ENCODE data around the gene TAC3.
"Not testable (repeated sequence)": the region's sequence is repeated elsewhere in the genome, so short reads cannot be mapped to it uniquely, and the experiment has no call there.

TAC3 gene

DNA sequence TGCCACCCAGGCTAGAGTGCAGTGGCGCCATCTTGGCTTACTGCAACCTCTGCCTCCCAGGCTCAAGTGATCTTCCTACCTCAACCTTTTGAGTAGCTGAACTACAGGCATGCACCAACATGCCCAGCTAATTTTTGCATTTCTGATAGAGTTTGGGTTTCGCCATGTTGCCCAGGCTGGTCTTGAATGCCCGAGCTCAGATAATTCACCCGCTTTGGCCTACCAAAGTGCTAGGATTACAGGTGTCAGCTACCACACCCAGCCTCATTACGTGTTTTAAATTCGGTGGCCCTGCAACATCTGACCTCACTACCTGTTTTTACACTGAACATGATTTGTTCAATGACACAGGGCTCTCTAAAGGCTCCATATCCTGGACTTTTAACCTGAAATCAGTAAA lies 36.1 kb downstream of the TAC3 start:
- no peak for DNase-seq

DNA sequence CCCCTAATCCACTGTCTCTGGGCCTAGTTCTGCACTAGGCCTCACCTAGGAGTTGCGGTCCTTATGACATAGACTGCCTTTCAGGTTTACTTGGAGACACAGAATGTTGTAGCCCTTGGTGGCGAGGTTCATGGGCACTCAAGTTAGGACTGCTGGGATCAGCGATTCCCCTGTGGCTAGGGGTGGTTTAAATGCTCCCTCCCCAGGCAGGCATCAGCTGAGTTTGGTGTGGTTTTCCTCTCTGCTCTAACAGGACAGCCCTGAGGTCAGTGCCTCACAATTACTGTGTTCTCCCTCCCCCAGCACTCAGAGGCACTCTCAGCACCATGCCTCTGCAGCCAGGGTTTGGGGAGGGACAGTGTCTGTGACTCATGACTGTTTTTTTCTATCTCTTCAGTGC lies 36.7 kb downstream of the TAC3 start:
- DNase-seq = no peak

DNA sequence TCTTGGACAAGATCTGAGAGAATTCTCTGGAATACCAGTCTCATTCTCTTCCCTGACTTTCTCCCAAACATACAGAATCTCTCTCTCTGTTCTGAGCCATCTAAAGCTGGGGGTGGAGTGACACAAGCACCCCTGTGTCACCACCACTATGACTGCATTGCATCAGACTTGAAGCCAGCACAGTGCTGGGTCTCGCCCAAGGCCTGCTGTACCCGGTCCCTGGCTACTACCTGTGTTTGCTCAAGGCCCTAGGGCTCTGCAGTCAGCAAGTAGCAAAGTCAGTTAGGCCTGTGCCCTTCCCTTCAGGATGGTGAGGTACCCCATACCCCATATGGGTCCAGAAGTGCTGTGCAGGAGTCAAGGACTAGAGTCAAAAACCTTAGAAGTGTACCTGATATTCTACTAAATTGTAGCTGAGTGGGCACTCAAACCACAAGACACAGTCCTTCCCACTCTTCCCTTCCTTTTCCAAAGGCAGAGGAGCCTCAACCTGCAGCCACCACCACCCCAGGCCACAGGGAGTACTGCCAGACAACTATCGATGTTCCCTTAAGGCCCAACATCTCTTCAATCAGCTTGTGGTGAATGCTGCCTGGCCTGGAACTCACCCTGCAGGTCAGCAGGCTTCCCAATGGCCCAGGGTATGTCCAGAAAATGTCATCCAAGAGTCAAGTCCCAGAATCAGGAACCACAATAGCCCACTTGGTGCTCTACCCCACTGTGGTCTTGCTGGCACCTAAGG lies 37.8 kb downstream of the TAC3 start:
- DNase-seq = no peak

- not testable (repeated sequence) for DNase-seq
Observed at GRCh38 chr12:56977361-56977760, 39.0 kb downstream of the TAC3 start.

DNA sequence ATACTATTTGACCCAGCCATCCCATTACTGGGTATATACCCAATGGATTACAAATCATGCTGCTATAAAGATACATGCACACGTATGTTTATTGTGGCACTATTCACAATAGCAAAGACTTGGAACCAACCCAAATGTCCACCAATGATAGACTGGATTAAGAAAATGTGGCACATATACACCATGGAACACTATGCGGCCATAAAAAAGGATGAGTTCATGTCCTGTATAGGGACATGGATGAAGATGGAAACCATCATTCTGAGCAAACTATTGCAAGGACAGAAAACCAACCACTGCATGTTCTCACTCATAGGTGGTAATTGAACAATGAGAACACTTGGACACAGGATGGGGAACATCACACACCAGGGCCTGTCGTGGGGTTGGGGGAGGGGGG lies 42.1 kb downstream of the TAC3 start:
- DNase-seq = not testable (repeated sequence)

- DNase-seq = not testable (repeated sequence)
Observed at GRCh38 chr12:56968910-56969309, 47.4 kb downstream of the TAC3 start.

DNA sequence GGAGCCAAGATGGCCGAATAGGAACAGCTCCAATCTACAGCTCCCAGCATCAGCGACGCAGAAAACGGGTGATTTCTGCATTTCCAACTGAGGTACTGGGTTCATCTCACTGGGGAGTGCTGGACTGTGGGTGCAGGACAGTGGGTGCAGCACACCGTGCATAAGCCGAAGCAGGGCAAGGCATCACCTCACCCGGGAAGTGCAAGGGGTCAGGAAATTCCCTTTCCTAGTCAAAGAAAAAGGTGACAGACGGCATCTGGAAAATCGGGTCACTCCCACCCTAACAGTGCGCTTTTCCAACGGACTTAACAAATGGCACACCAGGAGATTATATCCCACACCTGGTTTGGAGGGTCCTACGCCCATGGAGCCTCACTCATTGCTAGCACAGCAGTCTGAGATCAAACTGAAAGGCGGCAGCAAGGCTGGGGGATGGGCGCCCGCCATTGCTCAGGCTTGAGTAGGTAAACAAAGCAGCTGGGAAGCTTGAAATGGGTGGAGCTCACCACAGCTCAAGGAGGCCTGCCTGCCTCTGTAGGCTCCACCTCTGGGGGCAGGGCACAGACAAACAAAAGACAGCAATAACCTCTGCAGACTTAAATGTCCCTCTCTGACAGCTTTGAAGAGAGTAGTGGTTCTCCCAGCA lies 50.2 kb downstream of the TAC3 start:
- DNase-seq = not testable (repeated sequence)

- not testable (repeated sequence) for DNase-seq
Observed at GRCh38 chr12:56965124-56965523, 51.2 kb downstream of the TAC3 start.

GRCh38 chr12:56963557-56963956 lies 52.8 kb downstream of the TAC3 start:
- DNase-seq = not testable (repeated sequence)

- DNase-seq = not testable (repeated sequence)
Observed at GRCh38 chr12:56962247-56962646, 54.1 kb downstream of the TAC3 start.

All from NCI-H1417 treated with DMSO at 0.1 percent for 48 hours (cell line).